Amniotic epithelial cell (primary cell): Measurements from ENCODE around the gene NOL9.

Source experiments
- DNase-seq: peaks from one replicate; pipeline ENCODE4 v3.0.0-alpha.2; 2010; ENCODE audit warnings: low read depth

NOL9 gene

GRCh38 chr1:6489383-6489765 lies 64.9 kb downstream of the NOL9 start:
- DNase-seq: no peak

DNA sequence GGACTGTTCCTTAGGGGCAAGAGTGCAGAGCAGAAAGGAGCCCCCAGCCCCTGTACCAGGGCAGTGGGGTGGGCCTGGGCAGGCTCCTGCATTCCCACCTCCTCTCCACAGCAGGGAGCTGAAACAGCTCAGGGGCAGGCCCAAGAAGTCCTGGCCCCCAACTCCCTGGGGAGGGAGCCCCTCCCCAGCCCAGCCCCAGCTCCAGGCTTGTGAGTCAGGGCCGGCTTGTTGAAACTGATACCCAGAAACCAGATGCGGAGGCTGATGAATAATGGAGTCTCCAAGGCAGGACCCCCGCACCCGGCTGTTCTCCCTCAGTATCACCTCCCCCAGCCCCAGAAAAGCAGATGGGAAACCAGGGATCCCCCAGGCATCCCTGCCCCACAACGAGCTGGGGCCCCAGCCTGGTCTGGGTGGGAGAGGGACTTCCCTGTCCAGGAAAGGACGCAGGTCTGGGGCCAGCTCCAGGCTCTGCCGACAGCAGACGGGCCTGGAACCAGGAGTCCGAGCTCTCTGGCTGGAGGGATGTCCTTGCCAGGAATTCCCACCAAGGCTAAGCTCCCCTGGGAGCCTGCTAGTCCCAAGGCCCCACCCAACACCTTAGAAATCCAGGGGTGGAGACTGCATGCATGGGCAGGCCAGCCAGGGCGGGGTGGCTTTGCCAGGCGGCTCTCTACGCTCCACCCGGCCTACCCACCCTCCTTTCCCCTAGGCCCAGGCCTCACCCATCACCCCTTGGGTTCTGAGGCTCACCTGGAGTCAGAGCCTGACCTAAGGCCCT lies 65.5 kb downstream of the NOL9 start:
- no peak for DNase-seq

GRCh38 chr1:6487804-6488484 lies 66.4 kb downstream of the NOL9 start:
- DNase-seq: no peak

DNA sequence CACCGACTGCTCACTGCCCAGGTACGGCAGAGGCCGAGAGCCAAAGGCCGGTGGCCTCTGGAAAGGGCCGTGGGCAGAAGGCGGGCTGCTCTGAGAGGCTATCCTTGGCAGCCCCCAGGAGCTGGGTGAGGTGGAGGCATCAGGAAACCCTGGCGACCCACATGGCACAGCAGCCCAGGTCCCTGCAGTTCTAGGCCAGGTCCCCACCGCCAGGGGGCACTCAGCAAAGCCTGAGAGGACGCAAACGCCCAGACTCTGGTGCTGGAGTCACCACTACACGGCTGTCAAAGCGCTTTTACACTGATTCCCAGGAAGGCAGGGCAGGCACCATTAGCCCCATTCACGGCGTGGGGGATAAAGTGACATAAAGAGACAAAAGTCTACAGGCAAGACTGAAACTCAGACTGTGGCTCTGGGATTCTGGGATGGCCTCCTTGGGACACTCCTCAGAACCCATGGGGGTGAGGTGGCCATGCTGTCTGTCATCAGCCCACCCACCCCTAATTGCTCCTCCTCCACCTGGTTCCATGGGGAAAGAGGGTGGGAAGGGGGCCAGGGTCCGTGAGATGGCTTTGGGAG lies 67.8 kb downstream of the NOL9 start:
- DNase-seq: peak; percentile 62

- no peak for DNase-seq
Observed at GRCh38 chr1:6485168-6486101, 68.9 kb downstream of the NOL9 start.

GRCh38 chr1:6484826-6485167 lies 69.5 kb downstream of the NOL9 start:
- DNase-seq: no peak

- DNase-seq: no peak
Observed at GRCh38 chr1:6483761-6484117, 70.6 kb downstream of the NOL9 start.

GRCh38 chr1:6483017-6483760 lies 71.1 kb downstream of the NOL9 start:
- no peak for DNase-seq

- DNase-seq: no peak
Observed at GRCh38 chr1:6481820-6482219, 72.5 kb downstream of the NOL9 start.

DNA sequence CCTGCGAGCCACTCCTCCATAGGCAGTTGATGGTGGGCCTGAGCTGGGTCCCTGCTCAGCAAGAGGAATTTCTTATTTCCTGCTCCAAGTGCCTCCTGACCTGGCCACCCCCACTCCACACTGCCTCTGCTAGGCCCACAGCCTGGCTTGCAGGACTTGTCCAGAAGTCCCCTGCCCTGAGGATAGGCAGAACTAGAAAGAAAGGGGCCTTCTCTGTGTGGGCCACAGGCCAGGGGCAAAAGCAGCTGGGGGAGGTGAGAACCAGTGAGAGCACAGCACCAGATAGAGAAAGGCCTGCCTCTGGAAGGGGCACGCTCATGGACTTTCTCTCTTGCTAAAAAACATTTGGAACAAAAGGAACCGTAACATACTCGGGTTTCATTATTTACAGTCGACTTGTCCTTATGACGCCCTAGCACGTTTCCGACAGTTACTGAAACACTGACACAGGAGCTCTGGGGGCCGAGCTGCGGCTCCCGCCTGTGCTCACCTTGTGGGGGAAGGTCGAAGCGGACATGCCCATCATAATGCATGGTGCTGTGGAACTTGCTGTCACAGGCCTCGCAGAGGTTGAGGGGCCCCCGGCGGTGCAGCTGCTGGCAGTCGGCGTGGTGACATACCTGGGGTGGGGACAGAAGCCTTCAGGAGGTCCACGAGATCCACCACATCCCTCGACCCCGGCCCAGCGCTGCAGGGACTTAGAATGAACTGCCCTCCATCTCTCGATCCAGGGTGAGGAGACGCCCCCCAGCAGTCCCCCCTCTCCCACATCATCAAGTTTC lies 77.1 kb downstream of the NOL9 start:
- DNase-seq: no peak

DNA sequence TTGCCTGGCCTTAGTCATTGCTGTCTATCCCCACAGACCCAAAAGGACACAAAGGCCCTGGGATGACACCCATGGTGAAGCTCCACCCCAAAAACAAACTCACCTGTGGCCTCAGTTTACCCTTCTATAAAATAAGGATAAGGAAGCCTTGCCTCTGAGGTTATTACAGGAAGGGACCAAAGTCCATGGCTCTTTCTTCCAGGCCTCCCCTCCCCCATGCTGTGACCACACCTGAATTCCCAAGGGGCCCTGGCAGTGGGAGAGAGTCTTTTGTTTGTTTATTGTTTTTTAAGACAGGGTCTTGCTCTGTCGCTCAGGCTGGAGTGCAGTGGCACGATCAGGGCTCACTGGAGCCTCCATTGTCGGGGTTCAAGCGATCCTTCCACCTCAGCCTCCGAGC lies 77.8 kb downstream of the NOL9 start:
- DNase-seq: no peak

DNA sequence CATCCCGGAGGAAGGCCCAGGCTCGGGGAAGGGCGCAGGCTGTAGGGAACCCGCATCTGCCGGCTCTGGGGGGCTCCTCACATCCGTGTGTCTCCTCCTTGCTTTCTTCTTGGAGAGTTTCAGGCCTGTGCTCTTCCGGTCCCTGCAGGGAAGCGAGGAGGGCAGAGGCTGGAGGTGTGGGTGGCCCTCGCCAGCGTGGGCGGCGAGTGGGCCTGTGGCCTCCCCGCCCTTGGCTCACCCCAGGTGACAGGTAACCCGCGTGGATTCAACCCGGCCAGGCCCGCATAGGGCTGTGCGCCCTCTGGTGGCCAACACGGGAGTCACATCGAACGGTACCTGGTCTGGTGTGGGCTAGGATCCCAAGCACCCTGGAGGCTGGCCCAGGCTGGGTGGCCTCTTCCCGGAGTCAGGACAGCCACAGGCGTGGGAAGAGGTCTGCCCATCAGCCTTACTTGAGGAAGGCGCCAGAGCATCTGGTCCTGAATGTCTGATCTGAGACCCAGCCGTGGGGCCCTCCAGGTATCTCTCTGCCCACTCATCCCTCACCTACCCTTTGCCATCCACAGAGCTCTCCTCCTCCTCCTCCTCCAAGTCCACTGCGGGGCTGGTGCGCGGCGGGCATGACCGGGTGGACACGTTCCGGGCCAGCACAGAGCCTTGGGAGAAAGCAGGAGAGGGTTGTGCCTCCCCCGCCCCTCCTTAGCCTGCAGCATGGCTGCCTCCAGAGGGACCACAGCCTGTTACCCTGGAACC lies 78.8 kb downstream of the NOL9 start:
- no peak for DNase-seq

DNA sequence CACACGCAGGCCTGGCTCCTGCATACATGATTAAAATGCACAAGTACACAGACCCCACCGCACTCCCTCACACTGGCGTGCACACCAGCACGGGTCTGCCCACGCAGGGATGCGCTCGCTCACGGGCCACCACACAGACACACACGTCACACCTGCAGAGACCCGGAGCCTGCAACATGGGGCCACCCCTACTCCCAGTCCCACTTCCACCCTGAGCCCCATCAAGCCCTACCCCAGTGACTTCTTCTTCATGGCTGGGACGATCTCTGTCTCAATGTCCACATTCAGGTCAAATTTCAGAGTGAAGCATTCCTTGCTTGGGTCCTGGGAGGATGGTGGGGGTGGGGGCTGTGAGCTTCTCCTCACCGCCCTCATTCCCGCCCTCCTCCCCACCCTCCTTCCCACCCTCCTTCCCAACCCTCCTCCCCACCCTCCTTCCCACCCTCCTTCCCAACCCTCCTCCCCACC lies 79.5 kb downstream of the NOL9 start:
- DNase-seq: no peak

DNA sequence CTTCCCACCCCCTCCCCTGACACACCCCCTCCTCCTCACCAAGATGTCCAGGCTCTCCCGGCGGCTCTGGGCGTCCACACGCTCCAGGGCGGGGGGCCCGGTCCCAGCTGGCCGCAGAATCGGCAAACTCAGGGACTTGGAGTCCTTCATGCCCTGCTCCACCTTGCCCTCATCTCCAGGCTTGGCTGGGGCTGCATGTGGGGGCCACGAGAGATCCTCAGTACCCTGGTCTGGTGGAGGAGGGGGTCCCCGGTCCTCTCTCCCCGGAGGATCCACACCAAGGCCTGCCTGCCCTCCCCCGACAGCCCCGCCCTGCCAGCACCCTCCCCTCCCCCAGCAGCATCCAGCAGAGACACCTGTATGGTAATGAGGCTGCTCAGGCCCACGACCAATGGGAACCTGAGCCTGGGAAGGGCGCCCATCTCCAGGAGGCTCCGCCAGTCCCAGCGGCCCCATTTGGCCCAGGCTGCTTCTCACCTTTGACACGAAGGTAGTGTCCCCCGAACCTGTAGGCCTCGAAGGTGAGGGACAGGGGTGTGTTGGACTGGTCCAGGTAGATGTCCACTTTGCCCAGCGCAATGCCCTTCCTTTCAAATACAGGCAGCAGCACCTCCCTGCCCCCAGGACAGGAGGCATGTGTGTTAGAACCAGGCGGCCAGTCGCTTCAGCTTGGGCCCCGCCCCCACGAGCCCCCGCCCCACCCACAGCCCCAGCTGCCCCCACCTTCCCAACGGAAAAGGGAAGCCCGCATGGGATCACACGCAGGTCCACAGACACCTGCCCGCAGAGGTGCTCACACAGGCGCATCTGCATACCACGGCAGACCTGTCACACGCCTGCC lies 80.1 kb downstream of the NOL9 start:
- DNase-seq: no peak

- DNase-seq: no peak
Observed at GRCh38 chr1:6473156-6473555, 81.2 kb downstream of the NOL9 start.

DNA sequence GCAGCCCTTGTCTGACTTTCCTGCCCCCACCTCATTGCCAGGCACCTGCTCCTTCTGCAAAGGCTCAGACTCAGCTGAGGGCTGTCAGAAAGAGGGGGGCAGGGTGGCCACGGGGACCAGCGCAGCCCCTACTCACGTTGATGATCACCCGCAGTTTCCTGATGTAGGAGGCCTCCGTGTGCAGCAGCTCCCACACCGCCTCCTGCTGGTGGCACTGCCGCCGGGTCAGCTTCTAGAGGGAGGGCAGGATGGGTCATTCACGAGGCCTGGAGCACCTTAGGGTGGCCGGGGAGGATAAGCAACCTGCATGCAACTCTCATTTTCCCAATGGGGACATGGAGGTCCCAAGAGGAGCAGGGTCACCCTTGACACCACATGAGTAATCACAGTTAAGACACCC lies 81.9 kb downstream of the NOL9 start:
- DNase-seq: no peak

GRCh38 chr1:6471970-6472368 lies 82.3 kb downstream of the NOL9 start:
- no peak for DNase-seq
